Measurements from ENCODE around the gene DAW1.

DNA sequence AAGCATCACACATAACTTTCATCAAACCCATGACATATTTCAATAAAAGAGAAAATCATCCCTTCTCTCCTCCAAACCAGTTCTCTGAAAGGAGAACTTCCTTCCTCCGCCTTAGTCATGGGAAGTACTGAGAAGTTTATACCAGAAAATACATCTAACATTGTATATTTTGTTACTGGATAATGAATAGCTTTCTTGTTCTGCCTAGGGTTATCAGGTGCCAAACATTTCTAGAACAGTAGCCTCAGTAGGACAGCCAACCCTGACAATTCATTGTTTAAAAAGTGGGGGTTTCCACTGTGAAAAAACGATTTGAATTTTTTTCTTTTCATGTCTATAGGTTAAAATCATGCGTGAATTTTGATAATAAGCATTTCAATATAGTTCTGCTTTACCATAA is 16.0 kb upstream of the DAW1 start:
- no peak for TF ChIP-seq EZH2 (IDR thresholded peaks at IDR 0.05; ENCODE audit: insufficient read depth, poor library complexity, severe bottlenecking)
- no peak for TF ChIP-seq EZH2phosphoT487 (IDR thresholded peaks at IDR 0.05; ENCODE audit: insufficient read depth, low read depth)

All from GM23248 (cell line).